HG03135 (cell line): ENCODE measurements around the gene FBXO31.

Experiments used
- ATAC-seq: cut with Tn5 transposase; IDR thresholded peaks from one replicate; pipeline ENCODE4 v1.9.1; 2021; ENCODE audit warnings: mild to moderate bottlenecking, moderate library complexity; ENCODE audit not compliant: unreplicated experiment

Gene FBXO31

DNA sequence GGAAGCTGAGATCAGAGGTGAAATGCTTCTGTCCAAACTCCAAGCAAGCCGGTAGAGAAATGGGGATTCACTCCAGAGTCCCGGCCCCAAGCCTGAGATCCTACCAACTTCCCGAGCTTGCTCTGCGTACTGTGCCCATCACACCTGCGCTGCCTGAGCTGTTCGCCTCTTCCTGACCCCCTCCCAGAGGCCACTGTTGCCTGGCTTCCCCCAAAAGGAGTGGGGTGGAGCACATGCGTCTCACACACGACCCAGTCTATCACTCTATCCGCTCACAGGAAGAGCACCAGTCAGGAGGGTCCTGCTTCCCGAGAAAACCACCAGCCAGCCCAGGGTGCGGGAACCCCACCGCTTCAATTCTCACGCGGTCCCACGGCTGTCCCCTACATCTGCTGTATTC lies 52.9 kb downstream of the FBXO31 start:
- ATAC-seq, result no peak

- no peak for ATAC-seq
Observed at GRCh38 chr16:87330257-87330624, 53.3 kb downstream of the FBXO31 start.

GRCh38 chr16:87329436-87330256 lies 53.9 kb downstream of the FBXO31 start:
- no peak for ATAC-seq

GRCh38 chr16:87328846-87329245 lies 54.7 kb downstream of the FBXO31 start:
- ATAC-seq, result no peak

DNA sequence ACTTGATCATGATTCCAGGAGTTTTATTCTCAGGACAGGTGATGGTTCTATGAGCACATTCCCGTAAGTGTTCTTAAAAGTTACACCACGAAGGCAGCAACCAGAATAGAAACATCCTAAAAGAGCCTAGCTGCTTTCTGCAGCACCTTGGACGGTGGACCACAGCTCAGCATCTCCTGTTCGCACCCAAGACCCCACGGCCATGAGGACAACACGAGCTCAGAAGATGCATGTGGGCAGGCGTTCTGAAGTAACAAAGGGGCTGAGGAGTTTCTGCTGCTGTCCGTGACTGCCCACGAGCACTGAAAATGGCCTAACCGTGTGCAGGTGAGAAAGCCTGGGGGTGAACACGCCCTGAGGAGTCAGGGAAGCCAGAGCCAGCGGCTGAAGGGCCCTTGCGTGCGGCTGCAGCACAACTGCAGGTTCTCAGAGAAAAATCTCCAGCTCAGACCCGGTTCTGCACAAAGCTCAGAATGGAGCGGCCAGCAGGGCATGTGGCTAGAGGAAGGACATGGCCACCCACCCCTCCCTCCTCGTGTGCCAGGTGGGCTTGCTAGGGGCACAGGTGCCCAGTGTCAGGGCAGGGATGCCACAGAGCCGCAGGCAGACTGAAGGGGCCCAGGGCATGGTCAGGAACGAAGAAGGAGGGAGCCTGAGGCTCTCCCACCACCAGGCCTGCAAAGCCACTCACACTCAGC lies 55.6 kb downstream of the FBXO31 start:
- ATAC-seq, result no peak

- ATAC-seq, result no peak
Observed at GRCh38 chr16:87326151-87326571, 57.4 kb downstream of the FBXO31 start.

GRCh38 chr16:87325423-87325858 lies 58.1 kb downstream of the FBXO31 start:
- ATAC-seq, result no peak

GRCh38 chr16:87324411-87325275 lies 58.9 kb downstream of the FBXO31 start:
- ATAC-seq, result no peak

GRCh38 chr16:87323727-87324410 lies 59.7 kb downstream of the FBXO31 start:
- no peak for ATAC-seq

DNA sequence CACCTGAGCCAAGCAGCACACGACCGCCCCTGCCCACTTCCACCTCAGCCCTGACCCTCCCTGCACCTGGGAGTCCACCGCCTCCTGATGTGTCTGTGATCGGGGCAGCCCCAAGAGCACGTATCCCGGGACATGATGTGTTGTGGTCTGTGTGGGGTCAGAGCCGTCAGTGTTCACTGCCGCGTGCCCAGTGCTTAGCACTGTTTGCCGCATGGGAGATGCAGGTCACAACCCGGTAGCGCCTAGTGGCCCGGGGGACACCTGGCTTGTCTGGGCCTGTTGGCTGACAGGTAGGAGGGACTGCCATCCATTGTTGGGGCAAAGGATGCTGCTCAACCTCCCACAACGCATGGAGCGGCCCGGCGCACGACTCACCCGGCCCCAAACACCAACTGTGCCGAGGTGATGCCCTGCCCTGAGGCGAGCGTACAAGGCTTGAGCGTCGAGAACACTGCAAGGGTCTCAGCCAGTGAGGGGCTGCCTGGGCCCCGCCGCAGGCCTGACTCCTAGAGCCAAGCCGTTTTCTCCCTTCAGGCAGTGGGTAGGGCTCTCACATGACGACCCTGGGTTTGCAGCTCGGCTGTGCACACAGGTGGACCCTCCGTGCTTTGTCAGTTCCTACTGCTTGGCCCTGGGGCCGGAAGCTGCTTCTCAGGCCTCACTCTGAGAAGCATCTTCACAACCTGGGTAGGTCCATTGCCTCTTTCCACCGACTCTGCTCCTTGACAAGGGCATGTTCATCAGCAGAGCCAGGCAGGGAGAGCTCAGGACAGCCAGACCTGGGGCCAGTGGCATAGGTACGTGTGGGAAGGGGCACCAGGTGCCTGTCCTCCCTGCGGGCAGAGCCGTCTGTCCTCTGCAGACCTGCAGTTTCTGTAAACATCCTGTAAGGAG lies 60.5 kb downstream of the FBXO31 start:
- no peak for ATAC-seq

DNA sequence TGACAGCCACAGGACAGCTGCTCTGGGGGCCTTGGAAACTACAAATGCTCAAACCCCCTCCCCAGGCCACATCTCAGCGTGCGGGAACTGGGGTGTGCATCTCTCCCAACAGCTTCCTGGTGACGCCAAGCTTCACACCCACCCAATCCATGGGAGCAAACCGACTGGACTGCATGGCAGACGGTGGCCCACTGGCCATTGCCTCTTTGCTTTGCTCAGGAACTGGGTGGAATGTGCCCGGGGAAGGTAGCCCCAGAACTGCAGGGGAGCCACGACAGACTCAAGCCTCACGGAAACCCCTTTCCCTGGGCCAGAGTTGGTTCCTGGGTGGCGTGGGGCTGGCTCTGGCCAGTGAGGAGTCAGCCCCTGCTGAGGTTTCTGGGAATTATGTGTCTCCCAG lies 61.2 kb downstream of the FBXO31 start:
- no peak for ATAC-seq

- ATAC-seq, result no peak
Observed at GRCh38 chr16:87321336-87322107, 62.1 kb downstream of the FBXO31 start.

DNA sequence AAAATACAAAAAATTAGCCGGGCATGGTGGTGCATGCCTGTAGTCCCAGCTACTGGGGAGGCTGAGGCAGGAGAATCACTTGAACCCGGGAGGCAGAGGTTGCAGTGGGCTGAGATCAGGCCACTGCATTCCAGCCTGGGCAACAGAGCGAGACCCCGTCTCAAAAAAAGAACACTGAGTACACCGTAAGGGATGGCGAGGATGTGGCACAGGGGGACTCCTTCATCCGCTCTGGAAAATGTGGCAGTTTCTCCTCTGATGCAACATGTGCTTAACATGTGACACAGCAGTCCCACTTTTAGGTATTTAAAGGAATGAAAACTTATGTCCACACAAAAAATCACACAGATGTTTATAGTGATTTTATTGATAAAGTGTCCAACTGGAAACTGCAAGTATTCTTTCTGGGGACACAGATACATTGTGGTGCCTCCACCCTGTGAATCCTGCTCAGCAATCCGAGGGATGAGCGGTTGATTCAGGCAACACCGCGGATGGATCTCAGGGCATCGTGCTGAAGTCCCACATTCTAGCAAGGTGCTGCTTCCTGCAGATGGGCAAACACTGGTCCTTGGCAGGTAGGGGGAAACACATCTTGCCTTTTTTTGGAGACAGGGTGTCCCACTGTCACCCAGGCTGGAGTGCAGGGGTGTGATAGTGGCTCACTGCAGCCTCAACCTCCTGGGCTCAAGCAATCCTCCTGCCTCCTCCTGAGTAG lies 62.9 kb downstream of the FBXO31 start:
- no peak for ATAC-seq

DNA sequence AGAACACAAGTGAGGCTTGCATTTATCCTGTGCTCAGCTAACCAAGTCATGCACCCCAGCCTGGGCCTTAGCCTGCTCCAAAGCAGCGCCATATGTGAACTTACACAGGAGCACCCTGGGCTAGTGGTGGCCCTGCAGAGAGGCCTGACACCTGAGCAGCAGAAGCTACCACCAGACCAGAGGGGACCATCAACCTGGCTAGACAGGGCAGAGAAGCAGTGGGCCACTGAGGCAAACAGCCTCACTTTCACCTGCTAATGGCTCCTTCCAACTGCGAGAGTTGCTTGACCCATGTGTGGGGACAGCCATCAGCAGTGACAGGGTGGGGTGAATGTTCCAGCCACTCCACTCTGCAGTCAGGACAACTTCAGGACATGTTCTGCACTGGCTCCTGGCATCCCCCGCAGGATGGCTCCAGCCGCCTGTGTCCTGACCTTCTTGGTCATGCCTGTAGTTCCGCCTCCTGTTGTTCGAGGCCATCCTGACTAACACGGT lies 63.5 kb downstream of the FBXO31 start:
- ATAC-seq, result no peak

DNA sequence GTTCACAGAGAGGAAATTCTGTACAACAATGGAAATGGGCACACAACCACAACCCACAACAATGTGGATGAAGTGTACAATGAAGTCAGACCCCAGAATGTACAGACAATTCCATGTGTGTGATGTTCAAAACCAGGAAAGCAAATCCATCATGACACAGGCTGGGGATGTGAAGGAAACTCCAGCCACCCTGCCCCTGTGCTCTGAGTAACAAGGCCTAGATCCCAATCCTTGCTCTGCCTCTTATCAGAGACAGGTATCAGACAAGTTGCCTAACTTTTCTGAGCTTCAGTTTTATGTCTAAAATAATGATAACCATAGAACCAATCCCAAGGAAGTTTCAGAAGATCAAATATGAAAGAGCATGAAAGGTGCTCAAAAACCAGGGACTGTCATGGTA lies 64.6 kb downstream of the FBXO31 start:
- ATAC-seq, result no peak

- ATAC-seq, result peak; percentile 37
Observed at GRCh38 chr16:87317750-87318644, 65.6 kb downstream of the FBXO31 start.
